Liver (tissue), 9 donors: ENCODE data around the gene CCIN. TPM values are rescaled to one million over a fixed set of nuclear protein-coding genes. Genes with fewer than 3 reads are reported as not detected.
"Not testable (repeated sequence)": the region's sequence is repeated elsewhere in the genome, so short reads cannot be mapped to it uniquely, and the experiment has no call there.

Experiments
- DNase-seq: peaks from one replicate; pipeline ENCODE4 v3.0.0-alpha.2; 2017; ENCODE audit warnings: low spot score
- H3K27ac ChIP-seq, 2 donors: one replicate each; pipeline ENCODE4 v1.7.0; 2013; ENCODE audit warnings: inconsistent platforms in 2 of 2, low read length in 2 of 2, control low read depth in 1 of 2, low read depth in 1 of 2, mild to moderate bottlenecking in 1 of 2
- H3K27me3 ChIP-seq, 4 donors: one replicate each; pipeline versions ENCODE4 v1.6.1 to v1.7.0; 2013; ENCODE audit warnings: low read length in 3 of 4, inconsistent platforms in 1 of 4, mild to moderate bottlenecking in 1 of 4, moderate library complexity in 1 of 4; ENCODE audit not compliant: control insufficient read depth in 4 of 4, insufficient read depth in 4 of 4
- H3K36me3 ChIP-seq, 4 donors: one replicate each; pipeline versions ENCODE4 v1.6.1 to v1.7.0; 2013; ENCODE audit warnings: low read length in 3 of 4, mild to moderate bottlenecking in 3 of 4, low read depth in 1 of 4, moderate library complexity in 1 of 4; ENCODE audit not compliant: control insufficient read depth in 4 of 4, insufficient read depth in 3 of 4
- H3K4me1 ChIP-seq, 4 donors: one replicate each; pipeline versions ENCODE4 v1.6.1 to v1.7.0; 2013; ENCODE audit warnings: low read length in 3 of 4, mild to moderate bottlenecking in 3 of 4, moderate library complexity in 1 of 4; ENCODE audit not compliant: control insufficient read depth in 4 of 4, insufficient read depth in 4 of 4
- H3K4me3 ChIP-seq, 3 donors: one replicate each; pipeline versions ENCODE4 v1.6.1 to v1.7.0; 2013; ENCODE audit warnings: low read length in 3 of 3, control low read depth in 1 of 3, low read depth in 1 of 3, mild to moderate bottlenecking in 1 of 3
- H3K9ac ChIP-seq, 2 donors: one replicate each; pipeline ENCODE4 v1.7.0; 2013; ENCODE audit warnings: low read length in 2 of 2, mild to moderate bottlenecking in 2 of 2, moderate library complexity in 2 of 2, control low read depth in 1 of 2, low read depth in 1 of 2
- H3K9me3 ChIP-seq, 4 donors: one replicate each; pipeline versions ENCODE4 v1.6.1 to v1.7.0; 2013; ENCODE audit warnings: low read length in 3 of 4; ENCODE audit not compliant: control insufficient read depth in 4 of 4
- ATF3 ChIP-seq: IDR thresholded peaks from 2 replicates; pipeline ENCODE4 v1.6.1; 2016; ENCODE audit warnings: antibody characterized with exemption
- CTCF ChIP-seq: fragments of 150-350 bp; IDR thresholded peaks from 2 replicates; pipeline ENCODE4 v1.5.1; 2017; ENCODE audit warnings: improper control_type of control experiment, low read depth, low read length; ENCODE audit not compliant: missing input control
- EGR1 ChIP-seq, 2 donors: IDR thresholded peaks; 2 replicates each; pipeline ENCODE4 v1.6.1; 2016 to 2018; ENCODE audit warnings: antibody characterized with exemption in 2 of 2, low read depth in 2 of 2
- FOXA1 ChIP-seq: IDR thresholded peaks from 2 replicates; pipeline ENCODE4 v1.6.1; 2016; ENCODE audit warnings: antibody characterized with exemption
- HNF4A ChIP-seq, 2 donors: conservative IDR thresholded peaks; 2 replicates each; pipeline ENCODE4 v1.6.1; 2016; ENCODE audit warnings: antibody characterized with exemption in 2 of 2, mild to moderate bottlenecking in 2 of 2
- HNF4G ChIP-seq: IDR thresholded peaks from 2 replicates; pipeline ENCODE4 v1.6.1; 2016; ENCODE audit warnings: antibody characterized with exemption
- JUND ChIP-seq, 2 donors: IDR thresholded peaks; 2 replicates each; pipeline ENCODE4 v1.6.1; 2016; ENCODE audit warnings: antibody characterized with exemption in 2 of 2
- MAX ChIP-seq: IDR thresholded peaks from 2 replicates; pipeline ENCODE4 v1.6.1; 2016; ENCODE audit warnings: antibody characterized with exemption
- NR2F2 ChIP-seq: IDR thresholded peaks from 2 replicates; pipeline ENCODE4 v1.6.1; 2016; ENCODE audit warnings: antibody characterized with exemption
- RAD21 ChIP-seq, 2 donors: IDR thresholded peaks; 2 replicates each; pipeline ENCODE4 v1.6.1; 2016; ENCODE audit warnings: antibody characterized with exemption in 2 of 2, mild to moderate bottlenecking in 2 of 2
- REST ChIP-seq: IDR thresholded peaks from 2 replicates; pipeline ENCODE4 v1.6.1; 2016; ENCODE audit warnings: antibody characterized with exemption, mild to moderate bottlenecking
- RXRA ChIP-seq, 2 donors: IDR thresholded peaks; 2 replicates each; pipeline ENCODE4 v1.6.1; 2017 to 2018; ENCODE audit warnings: antibody characterized with exemption in 2 of 2, mild to moderate bottlenecking in 1 of 2
- TAF1 ChIP-seq: conservative IDR thresholded peaks from 2 replicates; pipeline ENCODE4 v1.6.1; 2016; ENCODE audit warnings: antibody characterized with exemption, mild to moderate bottlenecking
- YY1 ChIP-seq: IDR thresholded peaks from 2 replicates; pipeline ENCODE4 v1.6.1; 2016; ENCODE audit warnings: antibody characterized with exemption, mild to moderate bottlenecking
- WGBS: extraction: QIAGEN DNeasy Blood & Tissue Kit; methylation state at CpG from one replicate; pipeline ENCODE4 v1.1.7; 2013; 5-methylcytosine and 5-hydroxymethylcytosine counted together
- polyA plus RNA-seq, 2 donors: library from polyadenylated mRNA; stranded (reverse) in 1 of 2; unstranded in 1 of 2; fragments of 200-250 nt in 1 of 2; fragments of >200 nt in 1 of 2; fragmentation: Nextera tagmentation in 1 of 2; extraction: Ambion mirVana in 1 of 2; gene quantifications; one replicate each; pipeline versions ENCODE4 v1.2.1 to v1.2.3, GENCODE V29; 2013 to 2015
- total RNA-seq, 2 donors: library from RNA; depleted of rRNA; stranded (reverse); fragments of >200 nt; gene quantifications; one replicate each; pipeline ENCODE4 v1.2.3, GENCODE V29; 2014
- TF ChIP-seq, protein P1 (sequence below): IDR thresholded peaks from 2 replicates; pipeline ENCODE4 v1.6.1; 2016; ENCODE audit warnings: antibody characterized with exemption
- donor health status: healthy.
- donor health status: healthy.
- donor health status: healthy.
- donor health status: healthy.
- donor health status: healthy.

Gene CCIN
- total and polyA plus RNA-seq, 4 donors: not detected

DNA sequence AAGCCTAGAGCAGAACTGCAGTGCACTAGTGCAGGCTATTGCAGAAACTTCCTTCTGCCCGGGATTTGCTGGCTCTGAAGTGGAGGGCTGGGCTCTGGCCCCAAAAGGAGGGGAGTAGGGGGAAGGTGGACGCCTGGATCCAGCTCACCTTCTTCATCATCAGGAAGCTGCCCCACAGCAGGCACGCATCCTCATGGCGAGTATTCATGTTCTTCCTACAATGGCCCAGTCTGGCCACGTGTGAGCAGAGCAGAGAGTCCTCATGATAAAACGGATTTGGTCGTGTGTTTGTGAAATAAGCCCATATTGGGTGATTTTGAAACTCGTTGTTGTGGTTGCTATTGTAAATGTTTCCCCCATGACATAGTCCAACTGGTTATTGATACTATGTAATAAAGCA lies 40.8 kb upstream of the CCIN start:
- 75% methylated on average over 8 of the region's 8 CpGs for WGBS
- Histone ChIP-seq H3K4me3 (no peak overlapping the region), H3K27me3 (no peaks in the 10 kb centered on the region), H3K9me3 (no peaks in the 10 kb centered on the region), H3K27ac (no peak overlapping the region), H3K4me1 (peaks cover 0 to 3% (median 0%) of the 10 kb centered on the region in 4 donors), H3K36me3 (no peaks in the 10 kb centered on the region), H3K9ac (no peak overlapping the region)
- TF ChIP-seq MAX (no peak), RAD21 (IDR thresholded peaks at IDR 0.05) (no peak), HNF4G (no peak), CTCF (no peak), EGR1 (IDR thresholded peaks at IDR 0.05; ENCODE audit: low read depth in 2 of 2) (no peak)
- DNase-seq: no peak

GRCh38 chr9:36129139-36129538 lies 40.0 kb upstream of the CCIN start:
- no peak for TF ChIP-seq HNF4G
- no peak for TF ChIP-seq YY1
- TF ChIP-seq, protein P1, sequence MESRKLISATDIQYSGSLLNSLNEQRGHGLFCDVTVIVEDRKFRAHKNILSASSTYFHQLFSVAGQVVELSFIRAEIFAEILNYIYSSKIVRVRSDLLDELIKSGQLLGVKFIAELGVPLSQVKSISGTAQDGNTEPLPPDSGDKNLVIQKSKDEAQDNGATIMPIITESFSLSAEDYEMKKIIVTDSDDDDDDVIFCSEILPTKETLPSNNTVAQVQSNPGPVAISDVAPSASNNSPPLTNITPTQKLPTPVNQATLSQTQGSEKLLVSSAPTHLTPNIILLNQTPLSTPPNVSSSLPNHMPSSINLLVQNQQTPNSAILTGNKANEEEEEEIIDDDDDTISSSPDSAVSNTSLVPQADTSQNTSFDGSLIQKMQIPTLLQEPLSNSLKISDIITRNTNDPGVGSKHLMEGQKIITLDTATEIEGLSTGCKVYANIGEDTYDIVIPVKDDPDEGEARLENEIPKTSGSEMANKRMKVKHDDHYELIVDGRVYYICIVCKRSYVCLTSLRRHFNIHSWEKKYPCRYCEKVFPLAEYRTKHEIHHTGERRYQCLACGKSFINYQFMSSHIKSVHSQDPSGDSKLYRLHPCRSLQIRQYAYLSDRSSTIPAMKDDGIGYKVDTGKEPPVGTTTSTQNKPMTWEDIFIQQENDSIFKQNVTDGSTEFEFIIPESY: no peak
- TF ChIP-seq MAX: no peak
- TF ChIP-seq TAF1: no peak
- TF ChIP-seq NR2F2: no peak
- TF ChIP-seq RXRA (IDR thresholded peaks at IDR 0.05): no peak
- no peak for TF ChIP-seq JUND (IDR thresholded peaks at IDR 0.05)
- no peak for TF ChIP-seq ATF3
- TF ChIP-seq RAD21 (IDR thresholded peaks at IDR 0.05): no peak
- TF ChIP-seq CTCF: no peak
- TF ChIP-seq REST: no peak
- no peak for TF ChIP-seq HNF4A (conservative IDR thresholded peaks at IDR 0.05)
- TF ChIP-seq FOXA1: no peak

GRCh38 chr9:36131666-36132065 lies 37.5 kb upstream of the CCIN start:
- not testable (repeated sequence) for H3K27ac ChIP-seq, H3K27me3 ChIP-seq, H3K9me3 ChIP-seq, H3K36me3 ChIP-seq, DNase-seq, H3K4me3 ChIP-seq, H3K9ac ChIP-seq
- whole genome bisulfite sequencing: 87% methylated on average over 7 of the region's 7 CpGs
- peaks cover 0 to 12% (median 11%) of the 10 kb centered on the region in 4 donors for H3K4me1 ChIP-seq

More at GRCh38 chr9:36129139-36129538, 40.0 kb upstream of the CCIN start:
- H3K27ac ChIP-seq: no peak overlapping the region
- no peaks in the 10 kb centered on the region for H3K9me3 ChIP-seq
- H3K27me3 ChIP-seq: no peaks in the 10 kb centered on the region
- H3K36me3 ChIP-seq: no peaks in the 10 kb centered on the region
- peaks cover 0 to 3% (median 0%) of the 10 kb centered on the region in 4 donors for H3K4me1 ChIP-seq
- no peak overlapping the region for H3K4me3 ChIP-seq
- no peak for DNase-seq
- 89% methylated on average over 12 of the region's 12 CpGs for WGBS
- H3K9ac ChIP-seq: no peak overlapping the region
